Hepatocyte (in vitro differentiated cells): ENCODE measurements around the gene EOGT.

ENCODE experiments used
- EZH2 ChIP-seq: fragments of 200-600 bp; sonication (generic); IDR thresholded peaks from 2 replicates; pipeline ENCODE4 v1.6.1; 2016; ENCODE audit warnings: antibody characterized with exemption, mild to moderate bottlenecking, borderline replicate concordance
- EZH2phosphoT487 ChIP-seq: fragments of 200-600 bp; sonication (generic); IDR thresholded peaks from one replicate; pipeline ENCODE4 v1.6.1; 2018; ENCODE audit warnings: antibody characterized with exemption, mild to moderate bottlenecking, low read depth, moderate library complexity; ENCODE audit not compliant: unreplicated experiment, severe bottlenecking
- TF ChIP-seq, protein P1 (sequence below): fragments of 200-600 bp; sonication (generic); IDR thresholded peaks from 2 replicates; pipeline ENCODE4 v1.5.1; 2016; ENCODE audit warnings: antibody characterized with exemption, mild to moderate bottlenecking; ENCODE audit not compliant: poor library complexity

DNA sequence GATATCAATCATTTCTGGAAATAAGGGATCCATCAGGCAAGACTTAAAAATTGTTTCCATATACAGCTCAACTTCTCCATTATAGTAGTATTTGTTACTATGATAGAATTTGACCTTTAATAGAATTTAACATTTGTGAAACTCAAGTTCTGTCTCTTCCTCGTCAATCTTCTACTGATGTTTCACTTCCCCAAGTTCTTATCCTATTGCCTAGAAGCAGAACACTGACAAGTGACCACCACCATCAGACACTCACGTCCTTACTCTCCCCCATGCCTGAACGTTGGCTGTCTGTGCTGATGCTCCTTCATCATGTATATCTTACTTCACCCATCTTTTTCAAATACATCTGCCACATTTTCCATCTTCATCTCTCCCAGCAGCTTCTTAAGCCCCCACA lies 54.6 kb downstream of the EOGT start:
- TF ChIP-seq, protein P1, sequence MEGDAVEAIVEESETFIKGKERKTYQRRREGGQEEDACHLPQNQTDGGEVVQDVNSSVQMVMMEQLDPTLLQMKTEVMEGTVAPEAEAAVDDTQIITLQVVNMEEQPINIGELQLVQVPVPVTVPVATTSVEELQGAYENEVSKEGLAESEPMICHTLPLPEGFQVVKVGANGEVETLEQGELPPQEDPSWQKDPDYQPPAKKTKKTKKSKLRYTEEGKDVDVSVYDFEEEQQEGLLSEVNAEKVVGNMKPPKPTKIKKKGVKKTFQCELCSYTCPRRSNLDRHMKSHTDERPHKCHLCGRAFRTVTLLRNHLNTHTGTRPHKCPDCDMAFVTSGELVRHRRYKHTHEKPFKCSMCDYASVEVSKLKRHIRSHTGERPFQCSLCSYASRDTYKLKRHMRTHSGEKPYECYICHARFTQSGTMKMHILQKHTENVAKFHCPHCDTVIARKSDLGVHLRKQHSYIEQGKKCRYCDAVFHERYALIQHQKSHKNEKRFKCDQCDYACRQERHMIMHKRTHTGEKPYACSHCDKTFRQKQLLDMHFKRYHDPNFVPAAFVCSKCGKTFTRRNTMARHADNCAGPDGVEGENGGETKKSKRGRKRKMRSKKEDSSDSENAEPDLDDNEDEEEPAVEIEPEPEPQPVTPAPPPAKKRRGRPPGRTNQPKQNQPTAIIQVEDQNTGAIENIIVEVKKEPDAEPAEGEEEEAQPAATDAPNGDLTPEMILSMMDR, result no peak
- TF ChIP-seq EZH2phosphoT487, result no peak
- TF ChIP-seq EZH2, result no peak
